Measurements from ENCODE around the gene ANKRD27. TPM values are rescaled to one million over a fixed set of nuclear protein-coding genes. Genes with fewer than 3 reads are reported as not detected.
A peak's percentile ranks its signal among the peaks of the same experiment; 100 is the strongest.

Gene ANKRD27
- polyA plus RNA-seq, 1 of the 3 experiments (the other 2 are of a cell fraction), result 16.5 TPM

DNA sequence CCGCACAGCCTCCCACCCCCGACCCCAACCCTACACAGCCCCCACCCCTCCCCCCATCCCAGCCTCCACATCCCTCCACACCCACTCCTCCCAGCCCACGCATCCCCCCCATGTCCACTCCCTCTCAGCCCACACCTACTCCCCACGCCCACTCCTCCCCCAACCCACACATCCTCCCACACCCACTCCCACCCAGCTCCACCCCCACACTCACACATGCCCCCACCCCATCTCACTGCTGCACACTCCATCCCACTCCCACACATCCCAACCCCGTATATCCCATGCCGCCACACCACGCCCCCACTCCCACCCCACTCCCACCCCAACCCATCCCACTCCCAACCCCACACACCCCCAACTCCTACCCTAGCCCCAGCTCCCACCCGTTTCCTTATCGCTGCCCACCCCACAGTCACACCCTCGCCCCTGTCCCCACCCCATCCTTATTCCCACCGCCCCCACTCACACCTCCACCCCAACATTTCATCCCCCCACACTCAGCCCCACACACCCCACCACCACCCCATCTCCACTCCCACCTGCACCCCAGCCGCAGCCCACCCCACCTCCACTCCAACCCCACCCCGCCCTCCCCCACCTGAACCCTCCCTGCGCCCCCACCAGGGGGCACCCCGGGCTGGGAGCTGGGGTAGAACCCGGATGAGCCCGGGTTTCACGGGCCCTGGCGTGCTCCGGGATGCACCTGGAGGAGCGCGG lies 45.4 kb upstream of the ANKRD27 start:
- H3K27me3 ChIP-seq (ENCODE audit: insufficient read depth), result no peaks in the 10 kb centered on the region
- 90% methylated on average over 19 of the region's 22 CpGs for WGBS (ENCODE audit: low lambda C conversion rate)
- H3K4me3 ChIP-seq (ENCODE audit: low read depth in 2 of 2, low read length in 1 of 2), result no peak overlapping the region
- H4K20me1 ChIP-seq (ENCODE audit: insufficient read depth), result no peaks in the 10 kb centered on the region
- H3K27ac ChIP-seq (ENCODE audit: low read depth in 2 of 2, low read length in 1 of 2), result no peak overlapping the region
- no peaks in the 10 kb centered on the region for H3K9me2 ChIP-seq
- peaks cover 2% of the 10 kb centered on the region for H3F3A ChIP-seq (replicated peaks; ENCODE audit: insufficient read depth)
- H3K9me3 ChIP-seq, result no peaks in the 10 kb centered on the region
- H2AFZ ChIP-seq (ENCODE audit: low read depth), result no peak overlapping the region
- no peak overlapping the region for H3K4me2 ChIP-seq
- TF ChIP-seq, protein P1, sequence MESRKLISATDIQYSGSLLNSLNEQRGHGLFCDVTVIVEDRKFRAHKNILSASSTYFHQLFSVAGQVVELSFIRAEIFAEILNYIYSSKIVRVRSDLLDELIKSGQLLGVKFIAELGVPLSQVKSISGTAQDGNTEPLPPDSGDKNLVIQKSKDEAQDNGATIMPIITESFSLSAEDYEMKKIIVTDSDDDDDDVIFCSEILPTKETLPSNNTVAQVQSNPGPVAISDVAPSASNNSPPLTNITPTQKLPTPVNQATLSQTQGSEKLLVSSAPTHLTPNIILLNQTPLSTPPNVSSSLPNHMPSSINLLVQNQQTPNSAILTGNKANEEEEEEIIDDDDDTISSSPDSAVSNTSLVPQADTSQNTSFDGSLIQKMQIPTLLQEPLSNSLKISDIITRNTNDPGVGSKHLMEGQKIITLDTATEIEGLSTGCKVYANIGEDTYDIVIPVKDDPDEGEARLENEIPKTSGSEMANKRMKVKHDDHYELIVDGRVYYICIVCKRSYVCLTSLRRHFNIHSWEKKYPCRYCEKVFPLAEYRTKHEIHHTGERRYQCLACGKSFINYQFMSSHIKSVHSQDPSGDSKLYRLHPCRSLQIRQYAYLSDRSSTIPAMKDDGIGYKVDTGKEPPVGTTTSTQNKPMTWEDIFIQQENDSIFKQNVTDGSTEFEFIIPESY (IDR thresholded peaks at IDR 0.05; ENCODE audit: borderline replicate concordance, low read depth), result no peak
- TF ChIP-seq TAF1 (IDR thresholded peaks at IDR 0.05; ENCODE audit: borderline replicate concordance, low read depth, low read length) (no peak), RCOR1 (IDR thresholded peaks at IDR 0.05; ENCODE audit: low read length) (no peak), MXI1 (IDR thresholded peaks at IDR 0.05; ENCODE audit: low read depth, low read length) (no peak), POLR2AphosphoS5 (IDR thresholded peaks at IDR 0.05; ENCODE audit: low read depth, low read length) (no peak), SMC3 (IDR thresholded peaks at IDR 0.05; ENCODE audit: low read depth, low read length) (no peak), JUND (IDR thresholded peaks at IDR 0.05) (no peak), GABPA (IDR thresholded peaks at IDR 0.05; ENCODE audit: low read depth) (no peak), EZH2phosphoT487 (IDR thresholded peaks at IDR 0.05; ENCODE audit: borderline replicate concordance, low read depth) (no peak), EP300 (IDR thresholded peaks at IDR 0.05; ENCODE audit: borderline replicate concordance in 1 of 2, low read depth in 1 of 2, low read length in 1 of 2) (no peak)
- TF ChIP-seq, protein P2, sequence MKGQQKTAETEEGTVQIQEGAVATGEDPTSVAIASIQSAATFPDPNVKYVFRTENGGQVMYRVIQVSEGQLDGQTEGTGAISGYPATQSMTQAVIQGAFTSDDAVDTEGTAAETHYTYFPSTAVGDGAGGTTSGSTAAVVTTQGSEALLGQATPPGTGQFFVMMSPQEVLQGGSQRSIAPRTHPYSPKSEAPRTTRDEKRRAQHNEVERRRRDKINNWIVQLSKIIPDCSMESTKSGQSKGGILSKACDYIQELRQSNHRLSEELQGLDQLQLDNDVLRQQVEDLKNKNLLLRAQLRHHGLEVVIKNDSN (IDR thresholded peaks at IDR 0.05; ENCODE audit: borderline replicate concordance, low read depth), result no peak
- TF ChIP-seq, protein P3, sequence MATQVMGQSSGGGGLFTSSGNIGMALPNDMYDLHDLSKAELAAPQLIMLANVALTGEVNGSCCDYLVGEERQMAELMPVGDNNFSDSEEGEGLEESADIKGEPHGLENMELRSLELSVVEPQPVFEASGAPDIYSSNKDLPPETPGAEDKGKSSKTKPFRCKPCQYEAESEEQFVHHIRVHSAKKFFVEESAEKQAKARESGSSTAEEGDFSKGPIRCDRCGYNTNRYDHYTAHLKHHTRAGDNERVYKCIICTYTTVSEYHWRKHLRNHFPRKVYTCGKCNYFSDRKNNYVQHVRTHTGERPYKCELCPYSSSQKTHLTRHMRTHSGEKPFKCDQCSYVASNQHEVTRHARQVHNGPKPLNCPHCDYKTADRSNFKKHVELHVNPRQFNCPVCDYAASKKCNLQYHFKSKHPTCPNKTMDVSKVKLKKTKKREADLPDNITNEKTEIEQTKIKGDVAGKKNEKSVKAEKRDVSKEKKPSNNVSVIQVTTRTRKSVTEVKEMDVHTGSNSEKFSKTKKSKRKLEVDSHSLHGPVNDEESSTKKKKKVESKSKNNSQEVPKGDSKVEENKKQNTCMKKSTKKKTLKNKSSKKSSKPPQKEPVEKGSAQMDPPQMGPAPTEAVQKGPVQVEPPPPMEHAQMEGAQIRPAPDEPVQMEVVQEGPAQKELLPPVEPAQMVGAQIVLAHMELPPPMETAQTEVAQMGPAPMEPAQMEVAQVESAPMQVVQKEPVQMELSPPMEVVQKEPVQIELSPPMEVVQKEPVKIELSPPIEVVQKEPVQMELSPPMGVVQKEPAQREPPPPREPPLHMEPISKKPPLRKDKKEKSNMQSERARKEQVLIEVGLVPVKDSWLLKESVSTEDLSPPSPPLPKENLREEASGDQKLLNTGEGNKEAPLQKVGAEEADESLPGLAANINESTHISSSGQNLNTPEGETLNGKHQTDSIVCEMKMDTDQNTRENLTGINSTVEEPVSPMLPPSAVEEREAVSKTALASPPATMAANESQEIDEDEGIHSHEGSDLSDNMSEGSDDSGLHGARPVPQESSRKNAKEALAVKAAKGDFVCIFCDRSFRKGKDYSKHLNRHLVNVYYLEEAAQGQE (IDR thresholded peaks at IDR 0.05; ENCODE audit: low read depth, low read length), result no peak
- H3K4me1 ChIP-seq (ENCODE audit: control insufficient read depth in 1 of 2, insufficient read depth in 2 of 2, low read depth in 1 of 2, low read length in 1 of 2), result no peaks in the 10 kb centered on the region
- POLR2A ChIA-PET, result no interaction called here
- CTCF ChIA-PET, result no interaction called here
- H3K9ac ChIP-seq, result no peak overlapping the region
- H3K36me3 ChIP-seq (replicated peaks in 1 of 2; ENCODE audit: control insufficient read depth in 1 of 2, insufficient read depth in 2 of 2, low read length in 1 of 2), result no peaks in the 10 kb centered on the region
- DNase-seq, result peak; percentile 44
- no peaks in the 10 kb centered on the region for H3K79me2 ChIP-seq (ENCODE audit: insufficient read depth)

All from SK-N-SH (cell line).